Activated CD4-positive, alpha-beta T cell treated with anti-CD3 and anti-CD28 coated beads for 1 hour (primary cell): ENCODE results near the gene AKAP5.
A peak's percentile ranks its signal among the peaks of the same experiment; 100 is the strongest.

ENCODE experiments used
- DNase-seq: peaks from one replicate; pipeline ENCODE4 v3.0.0-alpha.2; 2020

AKAP5 gene

DNA sequence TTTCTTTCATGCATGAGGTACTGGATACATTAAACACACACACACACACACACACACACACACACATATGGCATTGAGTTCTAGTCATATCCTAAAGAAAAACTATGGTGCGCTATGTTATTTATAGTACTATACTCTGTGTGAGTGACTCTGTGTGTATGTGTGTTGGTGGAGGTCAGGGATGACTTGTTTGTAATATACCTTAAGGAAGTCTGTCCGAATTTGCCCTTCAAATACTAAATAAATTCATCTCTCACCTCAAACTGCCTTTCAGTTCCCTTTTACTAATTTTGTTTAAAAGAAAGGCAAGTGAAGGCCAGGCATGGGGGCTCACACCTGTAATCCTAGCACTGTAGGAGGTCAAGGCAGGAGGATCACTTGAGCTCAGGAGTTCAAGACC is 2.1 kb upstream of the AKAP5 start:
- DNase-seq, result no peak

DNA sequence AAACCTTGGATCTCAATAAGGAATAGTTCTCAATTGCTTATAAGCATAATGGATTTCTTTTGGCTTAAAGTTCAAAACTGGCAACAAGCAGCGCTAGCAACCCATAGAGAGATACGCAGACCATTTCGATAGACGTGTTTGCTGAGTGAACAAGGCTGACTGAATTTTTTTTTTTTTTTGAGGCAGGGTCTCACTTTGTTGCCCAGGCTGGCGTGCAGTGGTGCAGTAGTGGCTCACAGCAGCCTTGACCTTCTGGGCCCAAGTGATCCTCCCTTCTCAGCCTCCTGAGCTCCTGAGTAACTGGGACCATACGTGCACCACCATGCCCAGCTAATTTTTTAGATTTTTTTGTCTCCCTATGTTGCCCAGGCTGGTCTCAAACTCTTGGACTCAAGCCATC is 1.4 kb upstream of the AKAP5 start:
- DNase-seq, result no peak

- no peak for DNase-seq
Observed at GRCh38 chr14:64464651-64465050, 648 bp upstream of the AKAP5 start.

DNA sequence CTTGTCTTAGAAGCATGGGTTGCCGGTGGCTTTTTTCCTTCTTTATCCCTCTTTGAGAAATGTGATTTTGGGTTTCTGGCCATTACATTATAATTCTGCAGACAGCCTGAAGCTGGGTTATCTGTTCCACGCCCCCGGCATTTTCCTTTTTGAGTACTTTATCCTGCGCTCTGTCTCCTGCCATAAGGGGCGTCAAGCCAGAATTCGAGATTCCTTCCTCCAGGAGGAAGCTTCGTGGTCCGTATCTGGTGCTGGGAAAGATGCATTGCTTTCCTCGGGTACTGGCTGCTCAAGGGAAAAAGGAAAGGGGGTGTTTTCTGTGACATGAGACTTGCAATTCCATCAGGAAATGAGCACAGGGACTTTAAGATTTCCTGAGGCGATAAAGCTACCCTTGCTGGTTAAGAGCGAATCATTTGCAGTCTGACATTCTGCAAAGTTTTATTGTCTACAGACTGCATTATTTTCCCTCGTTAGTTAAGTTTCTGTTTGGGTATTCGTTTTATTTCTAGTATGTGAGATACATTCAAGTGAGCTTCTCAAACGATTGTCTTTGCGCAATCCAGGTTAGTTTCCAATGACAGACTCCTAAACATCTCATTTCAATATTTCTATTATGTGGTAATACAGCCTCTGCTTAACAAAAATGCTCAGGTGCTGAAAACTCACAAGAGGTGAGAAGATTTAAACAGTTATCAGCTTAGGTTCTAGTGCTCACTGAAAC is 694 bp downstream of the AKAP5 start:
- no peak for DNase-seq

- no peak for DNase-seq
Observed at GRCh38 chr14:64467101-64467500, 1.8 kb downstream of the AKAP5 start.

DNA sequence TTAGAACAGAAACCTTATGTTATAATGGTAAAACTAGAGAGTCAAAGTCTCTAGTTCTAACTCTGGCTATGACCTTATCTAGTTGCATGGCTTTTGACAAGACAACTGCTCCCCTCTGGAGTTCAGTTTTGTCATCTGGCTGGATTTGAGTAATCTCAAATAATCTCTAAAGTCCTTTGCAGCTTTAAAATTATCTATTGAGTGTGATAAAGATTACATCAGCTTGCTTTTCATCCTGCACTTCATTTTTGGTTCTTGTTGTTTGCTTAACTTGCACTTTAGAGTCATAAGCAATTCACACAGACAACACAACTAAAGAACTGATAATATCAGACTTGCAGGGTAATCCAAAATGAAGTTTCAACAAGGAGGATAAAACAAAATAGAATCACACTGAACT is 2.3 kb downstream of the AKAP5 start:
- DNase-seq, result no peak

- no peak for DNase-seq
Observed at GRCh38 chr14:64468451-64468850, 3.2 kb downstream of the AKAP5 start.

GRCh38 chr14:64474041-64474440 is 8.7 kb downstream of the AKAP5 start:
- no peak for DNase-seq

DNA sequence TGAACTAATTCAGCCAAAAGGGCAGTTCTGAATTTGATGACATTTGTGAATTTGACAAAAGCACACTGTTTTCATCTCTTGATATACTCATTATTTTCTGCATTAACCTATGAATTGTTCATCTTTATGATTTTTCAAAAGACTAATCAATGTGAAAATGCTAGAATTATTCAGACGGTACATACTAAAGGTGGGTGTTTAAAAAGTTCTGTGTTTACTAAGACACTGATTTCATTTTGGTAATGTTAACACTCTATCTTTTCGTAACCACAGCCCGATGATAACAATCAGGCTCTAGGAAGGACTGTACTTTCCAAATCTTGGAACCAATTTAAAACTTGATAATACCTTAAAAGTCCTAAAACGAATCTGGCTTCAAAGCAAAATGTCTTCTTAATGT is 9.4 kb downstream of the AKAP5 start:
- no peak for DNase-seq

DNA sequence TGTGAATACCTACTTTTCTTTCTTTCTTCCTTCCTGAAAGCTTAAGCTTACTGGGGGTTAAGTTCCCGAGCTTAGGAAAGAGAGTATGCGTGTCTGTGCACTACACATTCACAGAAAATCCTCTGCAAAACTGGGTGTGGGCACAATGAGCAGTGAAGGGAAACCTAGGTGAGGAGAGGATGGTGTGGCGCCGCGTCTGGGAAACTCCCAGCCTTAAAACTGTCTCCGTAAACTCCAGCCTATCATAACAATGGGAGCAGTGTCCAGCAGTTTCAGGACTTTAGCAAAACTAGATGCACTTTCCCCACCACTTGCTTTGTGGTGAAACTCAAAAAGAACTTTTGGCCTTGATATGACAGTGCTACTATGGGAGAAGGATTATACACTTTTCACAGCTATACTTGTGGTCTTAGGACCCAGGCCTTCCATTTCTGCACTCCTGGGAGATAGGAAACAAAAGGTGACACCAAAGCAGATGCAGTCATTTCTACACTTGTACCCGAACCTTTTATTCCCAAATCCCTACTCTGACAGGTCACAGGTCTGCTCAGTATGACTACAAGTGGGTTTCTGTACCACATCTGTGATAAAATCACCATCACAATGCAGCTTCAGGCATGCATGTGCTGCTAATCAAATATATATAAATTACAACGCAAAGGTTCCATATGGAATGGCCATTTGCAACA is 10.4 kb downstream of the AKAP5 start:
- no peak for DNase-seq

DNA sequence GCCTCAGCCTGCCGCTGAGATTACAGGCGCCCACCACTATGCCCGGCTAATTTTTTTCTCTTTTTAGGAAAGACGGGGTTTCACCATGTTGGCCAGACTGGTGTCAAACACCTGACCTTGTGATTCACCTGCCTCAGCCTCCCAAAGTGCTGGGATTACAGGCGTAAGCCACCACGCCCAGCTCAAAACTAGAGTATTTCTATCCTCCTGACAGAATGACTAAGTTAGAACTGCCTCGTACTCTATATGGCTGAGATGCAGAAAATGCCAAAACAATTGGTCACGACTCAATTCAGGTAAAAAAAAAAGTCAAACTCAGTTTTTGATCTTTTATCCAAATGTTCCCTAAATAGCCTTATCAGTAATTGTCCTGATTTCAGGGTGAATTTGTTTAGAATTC is 11.1 kb downstream of the AKAP5 start:
- DNase-seq, result no peak

- no peak for DNase-seq
Observed at GRCh38 chr14:64478634-64479250, 13.4 kb downstream of the AKAP5 start.

GRCh38 chr14:64488590-64489099 is 23.3 kb downstream of the AKAP5 start:
- DNase-seq, result no peak

DNA sequence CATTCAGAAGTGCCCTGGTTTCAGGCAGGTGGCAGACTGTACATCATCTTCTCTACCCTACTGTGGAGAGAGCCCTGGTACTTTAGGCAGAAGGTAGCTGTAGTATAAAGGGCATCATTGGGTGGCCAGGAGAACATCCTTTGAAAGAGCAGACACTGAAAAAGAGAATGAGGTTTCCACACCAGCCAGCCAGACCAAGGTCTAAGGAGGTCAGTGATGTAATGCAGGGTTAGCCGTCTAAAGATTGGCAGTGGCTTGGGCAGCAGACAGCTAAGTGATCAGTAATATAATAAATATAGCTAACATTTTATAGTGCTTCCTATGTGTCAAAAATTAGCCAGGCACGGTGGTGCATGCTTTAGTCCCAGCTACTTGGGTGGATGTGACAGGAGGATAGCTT is 26.3 kb downstream of the AKAP5 start:
- DNase-seq, result no peak

DNA sequence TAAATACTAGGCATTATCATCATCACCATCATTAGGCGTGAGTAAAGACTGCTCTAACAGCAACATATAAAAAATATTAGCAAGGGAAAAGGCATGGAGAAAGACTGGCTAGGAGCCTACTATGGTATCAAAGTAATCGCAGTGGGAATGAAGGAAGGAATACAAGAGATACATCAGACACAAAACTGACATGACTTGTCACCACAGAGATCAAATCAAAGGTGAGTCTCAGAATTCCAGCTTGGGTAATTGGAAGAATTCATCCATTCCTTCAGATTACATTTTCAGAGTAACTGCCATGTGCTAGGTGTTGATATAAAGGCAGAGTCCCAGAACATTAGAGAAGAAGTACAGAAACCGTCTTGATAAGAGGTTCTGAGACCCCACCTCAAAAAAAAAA is 28.2 kb downstream of the AKAP5 start:
- DNase-seq, result no peak

- no peak for DNase-seq
Observed at GRCh38 chr14:64495252-64495651, 30.0 kb downstream of the AKAP5 start.

DNA sequence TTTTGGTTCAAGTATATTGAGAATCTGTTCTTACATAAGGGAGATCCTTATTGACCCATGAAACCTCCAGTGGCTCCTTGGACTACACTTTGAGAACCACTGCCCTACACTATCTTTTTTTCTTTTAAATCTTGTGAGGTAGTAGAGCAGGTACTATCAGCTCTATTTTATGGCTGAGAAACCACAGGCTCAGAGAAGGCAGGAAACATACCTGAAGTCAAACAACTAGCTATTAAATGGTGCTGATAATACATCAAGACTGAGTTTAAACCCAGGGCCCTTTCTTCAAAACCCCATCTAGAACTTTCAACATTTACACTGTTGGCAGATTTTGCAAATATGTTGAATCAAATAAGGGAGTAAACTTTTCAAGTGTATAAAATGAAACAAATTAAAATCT is 31.5 kb downstream of the AKAP5 start:
- DNase-seq, result no peak

DNA sequence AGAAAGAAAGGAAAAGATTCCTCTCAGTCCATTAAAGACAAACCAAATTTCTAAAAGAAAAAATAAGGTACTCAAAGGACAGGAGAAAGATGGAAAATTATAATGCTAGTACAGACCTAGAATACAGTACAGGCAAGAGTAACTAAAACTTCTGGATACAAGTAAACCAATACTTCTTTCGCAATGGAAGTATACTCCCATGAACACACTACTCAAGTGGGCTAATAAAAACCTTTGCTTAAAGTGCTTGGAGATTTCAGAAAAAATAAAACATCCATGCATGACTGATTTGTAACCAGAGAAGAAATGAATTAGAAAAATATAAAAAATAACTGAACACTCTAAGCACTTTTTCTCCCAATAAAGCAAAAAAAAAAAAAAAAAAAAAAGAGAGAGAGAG is 34.8 kb downstream of the AKAP5 start:
- DNase-seq, result no peak

DNA sequence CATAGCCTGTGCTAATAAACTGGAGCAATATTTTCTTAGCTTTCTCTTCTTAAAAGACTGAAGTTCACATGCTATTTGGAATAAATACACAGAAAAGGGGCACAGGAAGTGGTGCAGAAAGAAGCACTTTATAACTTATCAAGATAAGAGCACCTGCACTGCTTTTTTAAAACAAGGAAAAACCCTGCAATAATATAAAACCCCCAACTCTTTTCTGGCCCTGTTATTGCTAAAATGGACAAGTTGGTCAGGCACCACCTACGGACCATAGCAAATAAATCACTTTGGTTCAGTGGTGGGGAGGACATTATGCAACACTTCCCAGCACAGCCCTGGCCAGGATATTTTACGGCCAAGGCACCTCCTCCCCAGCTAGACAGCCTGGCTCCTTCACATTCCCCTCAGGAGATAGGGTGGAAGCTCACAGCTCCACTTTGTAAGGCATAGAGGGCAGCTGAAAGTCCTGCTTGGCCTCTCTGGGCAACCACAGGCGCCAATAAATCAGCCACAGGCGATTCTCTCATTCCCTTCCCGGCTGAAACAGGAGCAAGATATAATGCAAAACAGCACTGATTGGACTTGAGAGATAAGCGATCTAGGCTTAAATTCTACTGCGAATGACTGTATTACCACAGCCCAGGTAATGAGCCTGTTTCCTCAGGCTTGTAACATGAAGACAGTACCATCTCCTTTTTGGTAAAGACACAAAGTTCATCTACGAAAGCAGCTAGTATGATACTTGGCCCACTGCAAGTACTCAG is 36.3 kb downstream of the AKAP5 start:
- DNase-seq, result no peak

GRCh38 chr14:64502456-64502855 is 37.2 kb downstream of the AKAP5 start:
- DNase-seq, result no peak

DNA sequence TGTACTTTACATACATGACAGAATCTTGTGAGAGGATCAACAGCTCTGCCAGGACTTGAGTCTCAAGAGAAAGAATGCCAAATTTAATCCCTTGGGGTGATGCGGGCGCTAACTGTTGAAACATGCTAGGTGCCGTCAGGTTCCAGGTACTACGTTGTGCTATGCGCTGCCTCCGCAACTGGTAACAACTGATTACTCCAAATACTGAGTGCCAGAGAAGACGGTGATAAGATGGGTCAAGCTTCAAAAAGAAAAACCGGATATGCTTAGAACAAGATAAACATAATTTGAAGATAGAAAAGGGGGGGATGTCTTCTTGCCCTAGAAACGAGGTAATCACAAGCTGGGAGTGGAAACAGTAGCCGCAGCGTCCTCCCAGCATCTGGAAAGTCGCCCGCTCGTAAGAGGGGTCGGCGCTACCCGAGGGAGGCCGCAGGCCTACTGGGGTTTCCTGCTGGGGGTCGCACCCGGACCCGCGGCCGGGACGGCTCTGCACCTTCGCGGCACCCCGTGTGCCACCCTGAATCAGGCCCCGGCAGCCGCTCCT is 37.7 kb downstream of the AKAP5 start:
- no peak for DNase-seq

- peak; percentile 94 for DNase-seq
Observed at GRCh38 chr14:64503434-64504309, 38.4 kb downstream of the AKAP5 start, which contains the start of gene ZBTB25. TSS of gene ZBTB25 (minus strand) at chr14:64503838. CDS start at chr14:64490533, 13,305 bp downstream.
